ENCODE results near the gene MLEC.

DNA sequence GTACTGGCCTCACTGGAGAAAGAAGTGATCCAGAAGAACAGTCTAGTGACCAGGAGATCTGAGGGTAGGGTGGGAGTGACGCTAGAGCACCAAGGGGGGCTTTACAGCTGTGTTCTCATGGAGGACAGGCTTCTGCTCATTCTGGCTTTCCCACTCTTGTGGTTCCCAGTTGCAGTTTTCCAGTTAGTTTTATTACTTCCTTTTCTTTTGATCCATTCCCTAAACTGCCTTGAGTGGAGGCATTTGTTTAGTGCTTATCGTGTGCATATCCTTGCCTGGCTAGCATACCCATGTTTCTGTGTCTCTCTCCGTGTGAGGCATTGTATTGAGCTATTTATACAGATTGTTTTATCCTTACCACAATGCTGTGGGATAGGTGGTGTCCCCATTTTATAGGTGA lies 4.0 kb downstream of the MLEC start:
- TF ChIP-seq ZBTB7A (IDR thresholded peaks at IDR 0.05; ENCODE audit: low read depth) (no peak), RAD21 (IDR thresholded peaks at IDR 0.05; ENCODE audit: low read depth) (no peak), CEBPB (IDR thresholded peaks at IDR 0.05) (no peak), TAF1 (IDR thresholded peaks at IDR 0.05; ENCODE audit: low read depth) (no peak), EGR1 (IDR thresholded peaks at IDR 0.05) (no peak), YY1 (IDR thresholded peaks at IDR 0.05; ENCODE audit: low read depth) (no peak), CREB1 (IDR thresholded peaks at IDR 0.05; ENCODE audit: low read depth) (no peak), EP300 (IDR thresholded peaks at IDR 0.05; ENCODE audit: borderline replicate concordance) (no peak), TCF12 (IDR thresholded peaks at IDR 0.05; ENCODE audit: low read depth) (no peak), FOXM1 (IDR thresholded peaks at IDR 0.05; ENCODE audit: borderline replicate concordance, low read depth) (no peak)
- TF ChIP-seq, protein P1, sequence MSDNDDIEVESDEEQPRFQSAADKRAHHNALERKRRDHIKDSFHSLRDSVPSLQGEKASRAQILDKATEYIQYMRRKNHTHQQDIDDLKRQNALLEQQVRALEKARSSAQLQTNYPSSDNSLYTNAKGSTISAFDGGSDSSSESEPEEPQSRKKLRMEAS (IDR thresholded peaks at IDR 0.05) = no peak
- TF ChIP-seq, protein P2, sequence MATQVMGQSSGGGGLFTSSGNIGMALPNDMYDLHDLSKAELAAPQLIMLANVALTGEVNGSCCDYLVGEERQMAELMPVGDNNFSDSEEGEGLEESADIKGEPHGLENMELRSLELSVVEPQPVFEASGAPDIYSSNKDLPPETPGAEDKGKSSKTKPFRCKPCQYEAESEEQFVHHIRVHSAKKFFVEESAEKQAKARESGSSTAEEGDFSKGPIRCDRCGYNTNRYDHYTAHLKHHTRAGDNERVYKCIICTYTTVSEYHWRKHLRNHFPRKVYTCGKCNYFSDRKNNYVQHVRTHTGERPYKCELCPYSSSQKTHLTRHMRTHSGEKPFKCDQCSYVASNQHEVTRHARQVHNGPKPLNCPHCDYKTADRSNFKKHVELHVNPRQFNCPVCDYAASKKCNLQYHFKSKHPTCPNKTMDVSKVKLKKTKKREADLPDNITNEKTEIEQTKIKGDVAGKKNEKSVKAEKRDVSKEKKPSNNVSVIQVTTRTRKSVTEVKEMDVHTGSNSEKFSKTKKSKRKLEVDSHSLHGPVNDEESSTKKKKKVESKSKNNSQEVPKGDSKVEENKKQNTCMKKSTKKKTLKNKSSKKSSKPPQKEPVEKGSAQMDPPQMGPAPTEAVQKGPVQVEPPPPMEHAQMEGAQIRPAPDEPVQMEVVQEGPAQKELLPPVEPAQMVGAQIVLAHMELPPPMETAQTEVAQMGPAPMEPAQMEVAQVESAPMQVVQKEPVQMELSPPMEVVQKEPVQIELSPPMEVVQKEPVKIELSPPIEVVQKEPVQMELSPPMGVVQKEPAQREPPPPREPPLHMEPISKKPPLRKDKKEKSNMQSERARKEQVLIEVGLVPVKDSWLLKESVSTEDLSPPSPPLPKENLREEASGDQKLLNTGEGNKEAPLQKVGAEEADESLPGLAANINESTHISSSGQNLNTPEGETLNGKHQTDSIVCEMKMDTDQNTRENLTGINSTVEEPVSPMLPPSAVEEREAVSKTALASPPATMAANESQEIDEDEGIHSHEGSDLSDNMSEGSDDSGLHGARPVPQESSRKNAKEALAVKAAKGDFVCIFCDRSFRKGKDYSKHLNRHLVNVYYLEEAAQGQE (IDR thresholded peaks at IDR 0.05; ENCODE audit: low read depth) = no peak
- TF ChIP-seq, protein P3, sequence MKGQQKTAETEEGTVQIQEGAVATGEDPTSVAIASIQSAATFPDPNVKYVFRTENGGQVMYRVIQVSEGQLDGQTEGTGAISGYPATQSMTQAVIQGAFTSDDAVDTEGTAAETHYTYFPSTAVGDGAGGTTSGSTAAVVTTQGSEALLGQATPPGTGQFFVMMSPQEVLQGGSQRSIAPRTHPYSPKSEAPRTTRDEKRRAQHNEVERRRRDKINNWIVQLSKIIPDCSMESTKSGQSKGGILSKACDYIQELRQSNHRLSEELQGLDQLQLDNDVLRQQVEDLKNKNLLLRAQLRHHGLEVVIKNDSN (IDR thresholded peaks at IDR 0.05) = no peak
